K562 (cell line): ENCODE results near the gene NUP98. TPM values are rescaled to one million over a fixed set of nuclear protein-coding genes. Genes with fewer than 3 reads are reported as not detected.

Experiments used
- ATAC-seq: fragments of 200-7000 bp; cut with Tn5 transposase; 3 replicates; pipeline ENCODE4 v1.9.1; 2020; ENCODE audit warnings: moderate library complexity
- BruUV-seq: library from RNA; stranded (reverse); fragments of 400-500 nt; replicated peaks from 2 replicates; lab custom pipeline; 2021; lab: Mats Ljungman, UMichigan
- CTCF ChIA-PET: fragments of 300-600 bp; formaldehyde crosslinking; extraction: SDS; loops from one replicate; lab custom pipeline; 2021; ENCODE audit warnings: low intra/inter-chr PET ratio; lab: Yijun Ruan, JAX
- POLR2A ChIA-PET: fragments of 300-600, 350-650 bp; sonication (Branson Sonifier 250); formaldehyde crosslinking; extraction: SDS; loops from one replicate; lab custom pipeline; 2021; ENCODE audit warnings: antibody characterized with exemption, inconsistent platforms; lab: Yijun Ruan, JAX
- DNase-seq, 4 experiments: peaks; one replicate each; pipeline versions ENCODE4 v3.0.0 to v3.0.0-alpha.2; 2011 to 2018; ENCODE audit warnings: low spot score in 3 of 4, mixed read lengths in 3 of 4; ENCODE audit errors: extremely low read depth in 1 of 4
- FAIRE-seq: peaks from 2 replicates; lab custom pipeline; 2011; peaks lifted over from hg19 to GRCh38; lab: Jason Lieb, UNC
- H2AFZ ChIP-seq: 2 replicates; pipeline ENCODE4 v1.6.0; 2011; ENCODE audit warnings: low read depth, low read length, control low read depth, inconsistent platforms
- H3K27ac ChIP-seq: fragments of 200-600 bp; 3 replicates; pipeline ENCODE4 v1.8.0; 2011; ENCODE audit warnings: low read depth, mild to moderate bottlenecking, control low read depth, inconsistent platforms, low read length, moderate library complexity, mixed read lengths; ENCODE audit errors: extremely low read depth
- H3K27me3 ChIP-seq, 2 experiments: fragments of 300-600 bp in 1 of 2; 2 replicates in 1 of 2; 3 replicates in 1 of 2; pipeline versions ENCODE4 v1.6.0 to v1.8.0; 2011; ENCODE audit warnings: inconsistent platforms in 2 of 2, low read length in 2 of 2, mild to moderate bottlenecking in 1 of 2, mixed read lengths in 1 of 2, moderate library complexity in 1 of 2; ENCODE audit not compliant: control insufficient read depth in 2 of 2, insufficient read depth in 2 of 2
- H3K36me3 ChIP-seq: fragments of 300-600 bp; 3 replicates; pipeline ENCODE4 v1.8.0; 2011; ENCODE audit warnings: mild to moderate bottlenecking, low read length, inconsistent platforms; ENCODE audit not compliant: control insufficient read depth, insufficient read depth
- H3K4me1 ChIP-seq, 2 experiments: fragments of 200-600 bp in 1 of 2; replicated peaks in 1 of 2; 2 replicates in 1 of 2; 3 replicates in 1 of 2; pipeline versions ENCODE4 v1.5.1 to v1.8.0; 2011; ENCODE audit warnings: inconsistent platforms in 2 of 2, low read length in 2 of 2, mild to moderate bottlenecking in 1 of 2, mixed read lengths in 1 of 2, moderate library complexity in 1 of 2; ENCODE audit not compliant: control insufficient read depth in 2 of 2, insufficient read depth in 2 of 2
- H3K4me2 ChIP-seq: 2 replicates; pipeline ENCODE4 v1.6.1; 2011; ENCODE audit warnings: low read length, control low read depth, inconsistent platforms, mixed read lengths; ENCODE audit not compliant: insufficient read depth
- H3K4me3 ChIP-seq: fragments of 200-600 bp; sonication (generic), shearing (Covaris generic); 2 replicates; pipeline ENCODE4 v1.5.1; 2016; ENCODE audit warnings: control low read depth, inconsistent platforms
- H3K79me2 ChIP-seq: fragments of 200-600 bp; 3 replicates; pipeline ENCODE4 v1.8.0; 2011; ENCODE audit warnings: low read length, inconsistent platforms; ENCODE audit not compliant: control insufficient read depth, insufficient read depth
- H3K9ac ChIP-seq, 2 experiments: 2 replicates each; pipeline versions ENCODE4 v1.6.0 to v1.6.1; 2011; ENCODE audit warnings: low read depth in 2 of 2, low read length in 2 of 2, control low read depth in 1 of 2, inconsistent platforms in 1 of 2, mild to moderate bottlenecking in 1 of 2, mixed read lengths in 1 of 2; ENCODE audit not compliant: insufficient read depth in 1 of 2
- H3K9me1 ChIP-seq: one replicate; pipeline ENCODE4 v1.6.0; 2011; ENCODE audit warnings: inconsistent platforms, mild to moderate bottlenecking, low read length, moderate library complexity; ENCODE audit not compliant: control insufficient read depth, insufficient read depth
- H3K9me3 ChIP-seq: replicated peaks from 2 replicates; pipeline ENCODE4 v1.5.1; 2011; ENCODE audit warnings: low read depth, low read length, inconsistent platforms; ENCODE audit not compliant: control insufficient read depth, insufficient read depth
- H4K20me1 ChIP-seq: replicated peaks from 2 replicates; pipeline ENCODE4 v1.6.1; 2011; ENCODE audit warnings: low read length, inconsistent platforms, mixed read lengths; ENCODE audit not compliant: control insufficient read depth, insufficient read depth
- GABPA ChIP-seq: fragments of 200-800 bp; sonication (Bioruptor generic); conservative IDR thresholded peaks from 2 replicates; pipeline ENCODE4 v1.6.1; 2016; ENCODE audit warnings: low read depth, missing genetic modification characterization, missing compliant biosample characterization
- SP2 ChIP-seq: IDR thresholded peaks from 2 replicates; pipeline ENCODE4 v1.6.1; 2011; ENCODE audit warnings: mild to moderate bottlenecking, low read depth, low read length, moderate library complexity; ENCODE audit not compliant: poor library complexity, severe bottlenecking; ENCODE audit errors: extremely low read depth
- WGBS: fragments of 100-300 bp; shearing (Covaris generic); methylation state at CpG from one replicate; pipeline ENCODE4 v1.1.6; 2016; ENCODE audit warnings: low coverage, mixed read lengths; ENCODE audit not compliant: insufficient coverage; ENCODE audit errors: missing lambda C conversion rate; 5-methylcytosine and 5-hydroxymethylcytosine counted together
- in situ Hi-C: fragments of 300-500 bp; cut with MboI; formaldehyde crosslinking; loops from 4 replicates; pipeline ENCODE4 v1.15.0; 2018; ENCODE audit warnings: inconsistent platforms, mixed read lengths
- intact Hi-C: fragments of 100-400 bp; cut with micrococcal nuclease; formaldehyde crosslinking; loops from 2 replicates; pipeline ENCODE4 v1.14.2; 2022
- polyA plus RNA-seq, 8 experiments: library from polyadenylated mRNA; depleted of rRNA in 4 of 8; stranded (reverse) in 5 of 8; unstranded in 3 of 8; fragments of >200 nt; fragmentation: Nextera tagmentation in 2 of 8; fragmentation: Illumina TruSeq in 1 of 8; extraction: Ambion mirVana in 2 of 8; extraction: Trizol in 1 of 8; gene quantifications; 2 replicates each; pipeline versions ENCODE4 v1.2.1 to v1.2.3, GENCODE V29; 2011 to 2014; ENCODE audit warnings: inconsistent platforms in 1 of 8, missing spikeins in 1 of 8
- total RNA-seq, 7 experiments: library from RNA; depleted of rRNA in 6 of 7; stranded (reverse); fragments of >200 nt in 6 of 7; fragmentation: Illumina TruSeq in 2 of 7; extraction: Trizol in 2 of 7; gene quantifications; 2 replicates each; pipeline versions ENCODE4 v1.2.1 to v1.2.3, GENCODE V29; 2011 to 2021; ENCODE audit warnings: low replicate concordance in 1 of 7
- TF ChIP-seq, protein P1 (sequence below): sonication (generic); formaldehyde crosslinking; IDR thresholded peaks from 2 replicates; pipeline ENCODE4 v1.8.0; 2022; ENCODE audit warnings: mild to moderate bottlenecking, missing genetic modification reagents, borderline replicate concordance

The NUP98 gene
- total and polyA plus RNA-seq, 9 of the 15 experiments (the other 6 are each of a cell fraction or from before 2014, with no cell fraction given) = 45.1 to 196 (median 130) TPM

DNA sequence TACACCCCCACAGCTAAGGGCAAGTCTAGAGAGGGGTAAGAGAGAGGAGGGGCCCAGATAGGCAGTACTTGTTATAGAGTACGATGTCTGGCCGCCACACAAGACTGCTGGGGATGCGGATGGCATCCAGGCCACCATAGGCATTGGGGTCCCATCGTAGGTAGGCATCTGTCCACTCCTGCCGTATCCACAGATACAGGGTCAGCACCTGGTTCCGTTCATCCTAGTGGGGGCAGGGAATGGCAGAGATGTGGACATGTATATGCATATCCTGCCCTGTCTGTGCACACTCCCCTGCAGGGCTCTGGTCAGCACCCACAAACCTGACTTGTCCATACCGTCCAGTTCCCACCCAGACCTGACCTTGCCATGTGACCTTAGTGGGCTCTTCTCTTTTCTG is 128.2 kb downstream of the NUP98 start:
- no peaks in the 10 kb centered on the region for H4K20me1 ChIP-seq
- WGBS = 86% methylated on average over 7 of the region's 7 CpGs
- intact Hi-C loops = no loop called here
- peaks cover 50% of the 10 kb centered on the region; the same call in 2 of the 3 replicates for H3K36me3 ChIP-seq
- POLR2A ChIA-PET = no interaction called here
- BruUV-seq = no TSS peak
- H3K9me1 ChIP-seq = peaks cover 2% of the 10 kb centered on the region
- no peaks in the 10 kb centered on the region for H3K79me2 ChIP-seq
- CTCF ChIA-PET = no interaction called here
- H3K27ac ChIP-seq = no peak overlapping the region
- peaks cover 0 to 16% of the 10 kb centered on the region in 2 experiments; a peak in 2 of 5 replicates for H3K4me1 ChIP-seq
- H3K4me3 ChIP-seq = no peak overlapping the region
- no peak overlapping the region for H2AFZ ChIP-seq
- FAIRE-seq (no peak), ATAC-seq (no peak), DNase-seq (no peak)
- H3K9ac ChIP-seq = no peak overlapping the region
- no peak for TF ChIP-seq GABPA (tag)
- no peak for TF ChIP-seq SP2
- TF ChIP-seq, protein P1, sequence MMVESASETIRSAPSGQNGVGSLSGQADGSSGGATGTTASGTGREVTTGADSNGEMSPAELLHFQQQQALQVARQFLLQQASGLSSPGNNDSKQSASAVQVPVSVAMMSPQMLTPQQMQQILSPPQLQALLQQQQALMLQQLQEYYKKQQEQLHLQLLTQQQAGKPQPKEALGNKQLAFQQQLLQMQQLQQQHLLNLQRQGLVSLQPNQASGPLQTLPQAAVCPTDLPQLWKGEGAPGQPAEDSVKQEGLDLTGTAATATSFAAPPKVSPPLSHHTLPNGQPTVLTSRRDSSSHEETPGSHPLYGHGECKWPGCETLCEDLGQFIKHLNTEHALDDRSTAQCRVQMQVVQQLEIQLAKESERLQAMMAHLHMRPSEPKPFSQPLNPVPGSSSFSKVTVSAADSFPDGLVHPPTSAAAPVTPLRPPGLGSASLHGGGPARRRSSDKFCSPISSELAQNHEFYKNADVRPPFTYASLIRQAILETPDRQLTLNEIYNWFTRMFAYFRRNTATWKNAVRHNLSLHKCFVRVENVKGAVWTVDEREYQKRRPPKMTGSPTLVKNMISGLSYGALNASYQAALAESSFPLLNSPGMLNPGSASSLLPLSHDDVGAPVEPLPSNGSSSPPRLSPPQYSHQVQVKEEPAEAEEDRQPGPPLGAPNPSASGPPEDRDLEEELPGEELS (CRISPR knock-in tag) = no peak
- in situ Hi-C loops = no loop called here
- no peak overlapping the region for H3K4me2 ChIP-seq
- no peaks in the 10 kb centered on the region for H3K27me3 ChIP-seq
- no peaks in the 10 kb centered on the region for H3K9me3 ChIP-seq
